HG02678 (cell line): ENCODE measurements around the gene RALY.
A peak's percentile ranks its signal among the peaks of the same experiment; 100 is the strongest.

Experiments used
- ATAC-seq: cut with Tn5 transposase; IDR thresholded peaks from one replicate; pipeline ENCODE4 v1.9.1; 2021; ENCODE audit warnings: mild to moderate bottlenecking, moderate library complexity; ENCODE audit not compliant: unreplicated experiment

RALY gene

GRCh38 chr20:34102342-34102741, 108.6 kb downstream of the RALY start:
- no peak for ATAC-seq

GRCh38 chr20:34104059-34104458, 110.3 kb downstream of the RALY start:
- no peak for ATAC-seq

- no peak for ATAC-seq
Observed at GRCh38 chr20:34105978-34106675, 112.4 kb downstream of the RALY start.

- no peak for ATAC-seq
Observed at GRCh38 chr20:34108616-34109174, 115.0 kb downstream of the RALY start.

- ATAC-seq = no peak
Observed at GRCh38 chr20:34109442-34109841, 115.7 kb downstream of the RALY start.

- no peak for ATAC-seq
Observed at GRCh38 chr20:34110025-34110744, 116.5 kb downstream of the RALY start.

- no peak for ATAC-seq
Observed at GRCh38 chr20:34110745-34111641, 117.3 kb downstream of the RALY start.

GRCh38 chr20:34111702-34112599, 118.2 kb downstream of the RALY start, which contains the start of gene EIF2S2:
Gene EIF2S2, minus strand, starts transcription at chr20:34112243. Its CDS starts 133 bp downstream, at chr20:34112110.
- peak; percentile 90 for ATAC-seq

- no peak for ATAC-seq
Observed at GRCh38 chr20:34112600-34113101, 118.9 kb downstream of the RALY start.

GRCh38 chr20:34114809-34115208, 121.1 kb downstream of the RALY start:
- ATAC-seq = no peak

GRCh38 chr20:34115232-34115631, 121.5 kb downstream of the RALY start:
- ATAC-seq = no peak

GRCh38 chr20:34120213-34120612, 126.5 kb downstream of the RALY start:
- ATAC-seq = no peak

- no peak for ATAC-seq
Observed at GRCh38 chr20:34122274-34122980, 128.7 kb downstream of the RALY start.

- ATAC-seq = no peak
Observed at GRCh38 chr20:34123309-34123708, 129.6 kb downstream of the RALY start.

GRCh38 chr20:34124469-34125249, 130.9 kb downstream of the RALY start:
- peak; percentile 74 for ATAC-seq

- no peak for ATAC-seq
Observed at GRCh38 chr20:34127792-34128191, 134.1 kb downstream of the RALY start.

- ATAC-seq = no peak
Observed at GRCh38 chr20:34129518-34130162, 135.9 kb downstream of the RALY start.

GRCh38 chr20:34131491-34131890, 137.8 kb downstream of the RALY start:
- ATAC-seq = no peak
